IMR-90 (cell line): ENCODE measurements around the gene DBH. TPM values are rescaled to one million over a fixed set of nuclear protein-coding genes. Genes with fewer than 3 reads are reported as not detected.

ENCODE experiments used
- ATAC-seq: fragments of 200-7000 bp; cut with Tn5 transposase; 2 replicates; pipeline ENCODE4 v1.9.1; 2020; ENCODE audit warnings: low read depth, mild to moderate bottlenecking, moderate library complexity
- BruUV-seq: library from RNA; stranded (reverse); fragments of 400-500 nt; replicated peaks from 2 replicates; lab custom pipeline; 2021; lab: Mats Ljungman, UMichigan
- CTCF ChIA-PET: fragments of 300-600 bp; formaldehyde crosslinking; extraction: SDS; loops from one replicate; lab custom pipeline; 2021; ENCODE audit warnings: antibody characterized with exemption; lab: Yijun Ruan, JAX
- POLR2A ChIA-PET: fragments of 300-600 bp; sonication (Branson Sonifier 250); formaldehyde crosslinking; loops from one replicate; lab custom pipeline; 2022; ENCODE audit warnings: antibody characterized with exemption; ENCODE audit not compliant: unreplicated experiment; lab: Charles Lee
- DNase-seq: peaks from one replicate; pipeline ENCODE4 v3.0.0; 2013
- H2AFZ ChIP-seq: replicated peaks from 2 replicates; pipeline ENCODE3; 2013; ENCODE audit warnings: low read length, mild to moderate bottlenecking; ENCODE audit not compliant: poor library complexity
- H2AK5ac ChIP-seq: 2 replicates; pipeline ENCODE4 v1.6.1; 2013; ENCODE audit warnings: low read depth, low read length, inconsistent platforms
- H2AK9ac ChIP-seq: replicated peaks from 2 replicates; pipeline ENCODE3; 2013; ENCODE audit warnings: mild to moderate bottlenecking, low read depth, low read length, moderate library complexity; ENCODE audit not compliant: poor library complexity
- H2BK120ac ChIP-seq: 2 replicates; pipeline ENCODE4 v1.6.1; 2013; ENCODE audit warnings: low read depth, low read length, inconsistent platforms
- H2BK15ac ChIP-seq: 3 replicates; pipeline ENCODE4 v1.6.1; 2013; ENCODE audit warnings: low read depth, low read length, inconsistent platforms
- H2BK20ac ChIP-seq: 2 replicates; pipeline ENCODE4 v1.6.1; 2013; ENCODE audit warnings: low read depth, mild to moderate bottlenecking, inconsistent platforms, low read length, moderate library complexity
- H2BK5ac ChIP-seq: 2 replicates; pipeline ENCODE4 v1.6.1; 2013; ENCODE audit warnings: mild to moderate bottlenecking, low read depth, low read length, inconsistent platforms; ENCODE audit not compliant: poor library complexity, severe bottlenecking
- H3K14ac ChIP-seq: replicated peaks from 2 replicates; pipeline ENCODE4 v1.6.1; 2013; ENCODE audit warnings: low read depth, low read length, inconsistent platforms
- H3K18ac ChIP-seq: 2 replicates; pipeline ENCODE4 v1.6.1; 2013; ENCODE audit warnings: low read depth, low read length, control low read depth
- H3K23ac ChIP-seq: 2 replicates; pipeline ENCODE4 v1.6.1; 2013; ENCODE audit warnings: low read depth, low read length, inconsistent platforms
- H3K27ac ChIP-seq: 2 replicates; pipeline ENCODE4 v1.5.1; 2013; ENCODE audit warnings: mild to moderate bottlenecking, control low read depth, low read length; ENCODE audit not compliant: insufficient read depth
- H3K27me3 ChIP-seq: 2 replicates; pipeline ENCODE4 v1.6.1; 2013; ENCODE audit warnings: low read length; ENCODE audit not compliant: control insufficient read depth, insufficient read depth
- H3K36me3 ChIP-seq: 2 replicates; pipeline ENCODE4 v1.6.1; 2013; ENCODE audit warnings: low read length, mixed read lengths; ENCODE audit not compliant: control insufficient read depth, insufficient read depth
- H3K4ac ChIP-seq: 2 replicates; pipeline ENCODE4 v1.6.1; 2013; ENCODE audit warnings: low read depth, low read length, inconsistent platforms
- H3K4me1 ChIP-seq: 2 replicates; pipeline ENCODE4 v1.6.1; 2013; ENCODE audit warnings: low read length, mixed read lengths; ENCODE audit not compliant: control insufficient read depth, insufficient read depth
- H3K4me2 ChIP-seq: 2 replicates; pipeline ENCODE4 v1.6.1; 2013; ENCODE audit warnings: low read depth, mild to moderate bottlenecking, control low read depth, low read length, moderate library complexity
- H3K4me3 ChIP-seq: 2 replicates; pipeline ENCODE4 v1.5.1; 2013; ENCODE audit warnings: low read depth, mild to moderate bottlenecking, control low read depth, low read length, moderate library complexity; ENCODE audit not compliant: insufficient read depth
- H3K56ac ChIP-seq: 2 replicates; pipeline ENCODE4 v1.6.1; 2013; ENCODE audit warnings: low read length, inconsistent platforms; ENCODE audit not compliant: insufficient read depth; ENCODE audit errors: extremely low read depth
- H3K79me1 ChIP-seq, 2 experiments: 2 replicates each; pipeline ENCODE4 v1.6.1; 2013; ENCODE audit warnings: low read length in 2 of 2, inconsistent platforms in 1 of 2, low read depth in 1 of 2
- H3K9ac ChIP-seq: 2 replicates; pipeline ENCODE4 v1.6.1; 2013; ENCODE audit warnings: low read depth, low read length, control low read depth
- H3K9me1 ChIP-seq: 2 replicates; pipeline ENCODE4 v1.6.1; 2013; ENCODE audit warnings: low read length, inconsistent platforms; ENCODE audit not compliant: insufficient read depth
- H3K9me3 ChIP-seq: 2 replicates; pipeline ENCODE4 v1.6.1; 2013; ENCODE audit warnings: low read length; ENCODE audit not compliant: control insufficient read depth, insufficient read depth
- H4K20me1 ChIP-seq: 2 replicates; pipeline ENCODE4 v1.6.1; 2013; ENCODE audit warnings: low read length, inconsistent platforms; ENCODE audit not compliant: insufficient read depth
- H4K5ac ChIP-seq: 2 replicates; pipeline ENCODE4 v1.6.1; 2013; ENCODE audit warnings: mild to moderate bottlenecking, low read depth, low read length, control low read depth
- H4K8ac ChIP-seq, 2 experiments: 2 replicates each; pipeline ENCODE4 v1.6.1; 2013; ENCODE audit warnings: low read depth in 2 of 2, low read length in 2 of 2, control low read depth in 1 of 2, inconsistent platforms in 1 of 2
- H4K91ac ChIP-seq: 2 replicates; pipeline ENCODE4 v1.6.1; 2013; ENCODE audit warnings: low read depth, low read length, inconsistent platforms; ENCODE audit not compliant: insufficient read depth
- BHLHE40 ChIP-seq: fragments of 150-350 bp; IDR thresholded peaks from 2 replicates; pipeline ENCODE4 v1.6.1; 2016; ENCODE audit warnings: mild to moderate bottlenecking, low read depth, low read length
- CEBPB ChIP-seq: IDR thresholded peaks from 2 replicates; pipeline ENCODE4 v1.6.1; 2012; ENCODE audit warnings: low read depth, low read length, improper control_type of control experiment
- CTCF ChIP-seq: conservative IDR thresholded peaks from 2 replicates; pipeline ENCODE4 v1.5.1; 2012; ENCODE audit warnings: mild to moderate bottlenecking, low read depth, low read length, improper control_type of control experiment
- MAZ ChIP-seq: IDR thresholded peaks from 2 replicates; pipeline ENCODE4 v1.6.1; 2012; ENCODE audit warnings: low read depth, mild to moderate bottlenecking, low read length, improper control_type of control experiment, moderate library complexity, borderline replicate concordance
- WGBS, 2 experiments: methylation state at CpG; one replicate each; pipeline versions ENCODE4 v1.1.5 to v1.1.7; 2013; ENCODE audit warnings: missing lambda C conversion rate in 2 of 2; ENCODE audit not compliant: insufficient read length in 1 of 2; ENCODE audit errors: extremely low coverage in 2 of 2; 5-methylcytosine and 5-hydroxymethylcytosine counted together
- dilution Hi-C: fragments of 300-500 bp; cut with HindIII; formaldehyde crosslinking; loops from one replicate; pipeline ENCODE4 v1.14.3; 2018; ENCODE audit warnings: low sequenced_read_pairs; ENCODE audit not compliant: unreplicated experiment
- in situ Hi-C: fragments of 300-500 bp; cut with MboI; formaldehyde crosslinking; loops from 3 replicates; pipeline ENCODE4 v1.14.3; 2019; ENCODE audit warnings: low sequenced_read_pairs, inconsistent platforms, mixed read lengths
- intact Hi-C: fragments of 100-400 bp; cut with micrococcal nuclease; formaldehyde crosslinking; loops from 2 replicates; pipeline ENCODE4 v1.10.0; 2022
- polyA plus RNA-seq, 3 experiments: library from polyadenylated mRNA; depleted of rRNA; stranded (reverse); fragments of >200 nt; gene quantifications; 2 replicates each; pipeline ENCODE4 v1.2.3, GENCODE V29; 2012; ENCODE audit warnings: low replicate concordance in 1 of 3
- total RNA-seq: library from RNA; depleted of rRNA; stranded (reverse); fragments of >200 nt; gene quantifications from 2 replicates; pipeline ENCODE4 v1.2.3, GENCODE V29; 2012

Gene DBH
- total and polyA plus RNA-seq, 2 of the 4 experiments (the other 2 are of a cell fraction), result not detected

- no peak overlapping the region for H3K9ac ChIP-seq
- WGBS, 2 experiments, result 72% methylated on average over 6 of the region's 7 CpGs; no CpG with 5 or more reads in 1 of the 2 experiments
- H2BK20ac ChIP-seq, result no peak overlapping the region
- no peak overlapping the region for H3K4me3 ChIP-seq
- H3K9me1 ChIP-seq, result no peaks in the 10 kb centered on the region
- no peaks in the 10 kb centered on the region for H3K36me3 ChIP-seq
- H4K20me1 ChIP-seq, result no peaks in the 10 kb centered on the region
- no peak overlapping the region for H2BK120ac ChIP-seq
- no peaks in the 10 kb centered on the region for H3K79me1 ChIP-seq
- no peak overlapping the region for H3K4ac ChIP-seq
- TF ChIP-seq CTCF (no peak), BHLHE40 (no peak), CEBPB (no peak), MAZ (no peak)
- ATAC-seq, result no peak
- in situ Hi-C loops, result no loop called here
- H2AK9ac ChIP-seq, result no peak overlapping the region
- intact Hi-C loops, result no loop called here
- no TSS peak for BruUV-seq
- ChIA-PET CTCF (no interaction called here), POLR2A (no interaction called here)
- H3K56ac ChIP-seq, result no peak overlapping the region
- no peak overlapping the region for H4K5ac ChIP-seq
- H3K27ac ChIP-seq, result no peak overlapping the region
- H3K14ac ChIP-seq, result no peak overlapping the region
- no peaks in the 10 kb centered on the region for H3K9me3 ChIP-seq
- H3K4me1 ChIP-seq, result no peaks in the 10 kb centered on the region
- H2BK15ac ChIP-seq, result no peak overlapping the region
- H3K18ac ChIP-seq, result no peak overlapping the region
- H2AFZ ChIP-seq, result no peak overlapping the region
- H3K23ac ChIP-seq, result no peak overlapping the region
- no peak overlapping the region for H4K8ac ChIP-seq
- H2AK5ac ChIP-seq, result no peak overlapping the region
- no peak overlapping the region for H2BK5ac ChIP-seq
- DNase-seq, result no peak
- H4K91ac ChIP-seq, result no peak overlapping the region
- dilution Hi-C loops, result no loop called here
- peaks cover 54% of the 10 kb centered on the region for H3K27me3 ChIP-seq
- H3K4me2 ChIP-seq, result no peak overlapping the region
These were observed 5.2 kb downstream of the DBH start for GRCh38 chr9:133641396-133641655.
